GM12878 (cell line): ENCODE measurements around the gene PLEKHA5. TPM values are rescaled to one million over a fixed set of nuclear protein-coding genes. Genes with fewer than 3 reads are reported as not detected.

Experiments used
- ATAC-seq: fragments of 200-7000 bp; cut with Tn5 transposase; 3 replicates; pipeline ENCODE4 v1.9.1; 2020; ENCODE audit warnings: mild to moderate bottlenecking, moderate library complexity
- BruUV-seq: library from RNA; stranded (reverse); fragments of 400-500 nt; replicated peaks from 2 replicates; lab custom pipeline; 2021; lab: Mats Ljungman, UMichigan
- CTCF ChIA-PET: fragments of 300-600 bp; sonication (Branson Sonifier 250); formaldehyde crosslinking; extraction: SDS; loops from one replicate; lab custom pipeline; 2021; ENCODE audit warnings: inconsistent platforms; lab: Yijun Ruan, JAX
- POLR2A ChIA-PET: fragments of 350-600 bp; formaldehyde crosslinking; extraction: SDS; loops from one replicate; lab custom pipeline; 2021; ENCODE audit warnings: inconsistent platforms; lab: Charles Lee
- RAD21 ChIA-PET: fragments of 300-600 bp; sonication (Branson Sonifier 250); formaldehyde crosslinking; loops from one replicate; lab custom pipeline; 2023; ENCODE audit warnings: antibody characterized with exemption; ENCODE audit not compliant: unreplicated experiment; lab: Charles Lee
- SMC1A ChIA-PET: fragments of 300-600 bp; sonication (Branson Sonifier 250); formaldehyde crosslinking; loops from one replicate; lab custom pipeline; 2023; ENCODE audit not compliant: unreplicated experiment, uncharacterized antibody; lab: Charles Lee
- DNase-seq: peaks from one replicate; pipeline ENCODE4 v3.0.0-alpha.2; 2011; ENCODE audit warnings: low read depth, low spot score
- FAIRE-seq: peaks from 3 replicates; lab custom pipeline; 2011; peaks lifted over from hg19 to GRCh38; lab: Jason Lieb, UNC
- H2AFZ ChIP-seq: 2 replicates; pipeline ENCODE4 v1.6.0; 2011; ENCODE audit warnings: low read depth, low read length, control low read depth; ENCODE audit not compliant: control insufficient read depth
- H3K27ac ChIP-seq: 2 replicates; pipeline ENCODE4 v1.5.1; 2011; ENCODE audit warnings: control low read depth; ENCODE audit not compliant: control insufficient read depth, insufficient read depth
- H3K27me3 ChIP-seq, 2 experiments: replicated peaks in 1 of 2; 2 replicates each; pipeline versions ENCODE4 v1.6.0 to v1.6.1; 2011; ENCODE audit warnings: low read length in 1 of 2; ENCODE audit not compliant: control insufficient read depth in 2 of 2, insufficient read depth in 2 of 2
- H3K36me3 ChIP-seq, 2 experiments: 2 replicates each; pipeline ENCODE4 v1.5.1; 2011; ENCODE audit warnings: low read length in 1 of 2; ENCODE audit not compliant: control insufficient read depth in 2 of 2, insufficient read depth in 2 of 2
- H3K4me1 ChIP-seq: 2 replicates; pipeline ENCODE4 v1.6.1; 2011; ENCODE audit warnings: mild to moderate bottlenecking, low read length, moderate library complexity, mixed read lengths; ENCODE audit not compliant: control insufficient read depth, insufficient read depth
- H3K4me2 ChIP-seq: 2 replicates; pipeline ENCODE4 v1.6.0; 2011; ENCODE audit warnings: control low read depth; ENCODE audit not compliant: control insufficient read depth, insufficient read depth
- H3K4me3 ChIP-seq: fragments of 200-600 bp; sonication (generic); 2 replicates; pipeline ENCODE4 v1.5.1; 2016
- H3K79me2 ChIP-seq: 2 replicates; pipeline ENCODE4 v1.6.0; 2011; ENCODE audit warnings: low read length; ENCODE audit not compliant: control insufficient read depth, insufficient read depth
- H3K9ac ChIP-seq: 2 replicates; pipeline ENCODE4 v1.8.0; 2011; ENCODE audit warnings: low read length, control low read depth, mixed read lengths; ENCODE audit not compliant: control insufficient read depth, insufficient read depth
- H3K9me3 ChIP-seq: replicated peaks from 3 replicates; pipeline ENCODE4 v1.5.1; 2011; ENCODE audit warnings: mild to moderate bottlenecking, low read length; ENCODE audit not compliant: control insufficient read depth, insufficient read depth
- H4K20me1 ChIP-seq: 2 replicates; pipeline ENCODE4 v1.6.0; 2011; ENCODE audit not compliant: control insufficient read depth, insufficient read depth
- CBX5 ChIP-seq: sonication (generic); IDR thresholded peaks from 2 replicates; pipeline ENCODE4 v1.6.1; 2016; ENCODE audit warnings: low read depth, moderate library complexity, mild to moderate bottlenecking, inconsistent platforms
- FOXM1 ChIP-seq: IDR thresholded peaks from 2 replicates; pipeline ENCODE4 v1.6.1; 2012; ENCODE audit warnings: low read depth, mild to moderate bottlenecking, inconsistent platforms, low read length, moderate library complexity
- MYB ChIP-seq: fragments of 150-350 bp; IDR thresholded peaks from 2 replicates; pipeline ENCODE4 v1.6.1; 2014; ENCODE audit warnings: mild to moderate bottlenecking, low read depth, low read length, borderline replicate concordance
- RAD21 ChIP-seq: IDR thresholded peaks from 2 replicates; pipeline ENCODE4 v1.6.1; 2011; ENCODE audit warnings: mild to moderate bottlenecking, low read depth, low read length, moderate library complexity; ENCODE audit not compliant: insufficient read depth
- SMARCA5 ChIP-seq: fragments of 450-650 bp; IDR thresholded peaks from 2 replicates; pipeline ENCODE4 v1.6.1; 2017; ENCODE audit warnings: mild to moderate bottlenecking
- TBL1XR1 ChIP-seq: IDR thresholded peaks from 2 replicates; pipeline ENCODE4 v1.6.1; 2012; ENCODE audit warnings: low read depth, low read length, improper control_type of control experiment
- WGBS: methylation state at CpG from one replicate; pipeline ENCODE4 v1.1.6; 2016; ENCODE audit warnings: low lambda C conversion rate; ENCODE audit not compliant: insufficient replicate concordance, insufficient coverage; ENCODE audit errors: missing lambda C conversion rate; 5-methylcytosine and 5-hydroxymethylcytosine counted together
- in situ Hi-C: fragments of 300-500 bp; cut with MboI; formaldehyde crosslinking; loops from 9 replicates; pipeline ENCODE4 v1.14.3; 2018; ENCODE audit warnings: mixed read lengths
- intact Hi-C: fragments of 100-400 bp; cut with micrococcal nuclease; formaldehyde crosslinking; loops from one replicate; pipeline ENCODE4 v1.14.2; 2022; ENCODE audit not compliant: unreplicated experiment
- polyA plus RNA-seq, 11 experiments: library from polyadenylated mRNA; depleted of rRNA in 4 of 11; unstranded in 6 of 11; stranded (reverse) in 5 of 11; fragments of >200 nt; fragmentation: Nextera tagmentation in 4 of 11; fragmentation: Illumina TruSeq in 1 of 11; extraction: Ambion mirVana in 4 of 11; extraction: Trizol in 1 of 11; gene quantifications; 1 replicate in 1 of 11; 2 replicates in 10 of 11; pipeline versions ENCODE4 v1.2.1 to v1.2.3, GENCODE V29; 2011 to 2016; ENCODE audit warnings: inconsistent platforms in 2 of 11, missing spikeins in 2 of 11, low read depth in 1 of 11
- total RNA-seq, 4 experiments: library from RNA; depleted of rRNA in 3 of 4; stranded (reverse); fragments of >200 nt in 3 of 4; fragmentation: Illumina TruSeq in 1 of 4; extraction: Trizol in 1 of 4; gene quantifications; 2 replicates each; pipeline versions ENCODE4 v1.2.1 to v1.2.3, GENCODE V29; 2013 to 2021
- TF ChIP-seq, protein P1 (sequence below): fragments of 450-650 bp; IDR thresholded peaks from 2 replicates; pipeline ENCODE4 v1.6.1; 2017; ENCODE audit warnings: borderline replicate concordance
- TF ChIP-seq, protein P2 (sequence below): fragments of 450-650 bp; IDR thresholded peaks from 2 replicates; pipeline ENCODE4 v1.6.1; 2017; ENCODE audit warnings: mild to moderate bottlenecking, low read depth, inconsistent platforms; ENCODE audit not compliant: poor library complexity, severe bottlenecking

The PLEKHA5 gene
- total and polyA plus RNA-seq, 10 of the 15 experiments (the other 5 are each of a cell fraction or from before 2014, with no cell fraction given) = 0.09 to 0.33 (median 0.18) TPM; not detected in 3

DNA sequence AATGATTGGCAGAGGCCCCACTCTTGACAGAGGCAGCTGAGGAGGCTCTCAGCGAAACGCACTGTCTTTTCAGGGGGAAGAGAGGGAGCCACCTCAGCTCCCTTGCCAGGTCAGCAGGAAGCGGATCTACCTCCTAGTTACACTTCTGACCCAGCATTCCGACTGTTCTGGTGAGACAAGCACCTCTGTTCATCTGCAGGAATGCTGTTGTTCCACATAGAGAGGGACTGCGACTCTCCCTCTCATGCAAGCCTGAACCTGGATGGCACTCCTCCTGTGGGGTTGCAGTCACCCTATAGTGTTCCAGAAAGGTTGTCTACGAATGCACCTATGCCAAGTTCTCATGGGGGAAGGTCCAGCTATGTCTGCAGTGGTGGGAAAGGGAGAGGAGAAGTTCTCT, 272.7 kb downstream of the PLEKHA5 start:
- TF ChIP-seq SMARCA5 (no peak), TBL1XR1 (no peak), FOXM1 (no peak), CBX5 (no peak), MYB (no peak), RAD21 (no peak)
- TF ChIP-seq, protein P1, sequence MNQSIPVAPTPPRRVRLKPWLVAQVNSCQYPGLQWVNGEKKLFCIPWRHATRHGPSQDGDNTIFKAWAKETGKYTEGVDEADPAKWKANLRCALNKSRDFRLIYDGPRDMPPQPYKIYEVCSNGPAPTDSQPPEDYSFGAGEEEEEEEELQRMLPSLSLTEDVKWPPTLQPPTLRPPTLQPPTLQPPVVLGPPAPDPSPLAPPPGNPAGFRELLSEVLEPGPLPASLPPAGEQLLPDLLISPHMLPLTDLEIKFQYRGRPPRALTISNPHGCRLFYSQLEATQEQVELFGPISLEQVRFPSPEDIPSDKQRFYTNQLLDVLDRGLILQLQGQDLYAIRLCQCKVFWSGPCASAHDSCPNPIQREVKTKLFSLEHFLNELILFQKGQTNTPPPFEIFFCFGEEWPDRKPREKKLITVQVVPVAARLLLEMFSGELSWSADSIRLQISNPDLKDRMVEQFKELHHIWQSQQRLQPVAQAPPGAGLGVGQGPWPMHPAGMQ = no peak
- TF ChIP-seq, protein P2, sequence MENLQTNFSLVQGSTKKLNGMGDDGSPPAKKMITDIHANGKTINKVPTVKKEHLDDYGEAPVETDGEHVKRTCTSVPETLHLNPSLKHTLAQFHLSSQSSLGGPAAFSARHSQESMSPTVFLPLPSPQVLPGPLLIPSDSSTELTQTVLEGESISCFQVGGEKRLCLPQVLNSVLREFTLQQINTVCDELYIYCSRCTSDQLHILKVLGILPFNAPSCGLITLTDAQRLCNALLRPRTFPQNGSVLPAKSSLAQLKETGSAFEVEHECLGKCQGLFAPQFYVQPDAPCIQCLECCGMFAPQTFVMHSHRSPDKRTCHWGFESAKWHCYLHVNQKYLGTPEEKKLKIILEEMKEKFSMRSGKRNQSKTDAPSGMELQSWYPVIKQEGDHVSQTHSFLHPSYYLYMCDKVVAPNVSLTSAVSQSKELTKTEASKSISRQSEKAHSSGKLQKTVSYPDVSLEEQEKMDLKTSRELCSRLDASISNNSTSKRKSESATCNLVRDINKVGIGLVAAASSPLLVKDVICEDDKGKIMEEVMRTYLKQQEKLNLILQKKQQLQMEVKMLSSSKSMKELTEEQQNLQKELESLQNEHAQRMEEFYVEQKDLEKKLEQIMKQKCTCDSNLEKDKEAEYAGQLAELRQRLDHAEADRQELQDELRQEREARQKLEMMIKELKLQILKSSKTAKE = no peak
- Histone ChIP-seq H2AFZ (no peak overlapping the region), H3K4me3 (no peak overlapping the region), H3K9ac (no peak overlapping the region), H4K20me1 (no peaks in the 10 kb centered on the region), H3K4me1 (no peaks in the 10 kb centered on the region), H3K36me3 (no peaks in the 10 kb centered on the region), H3K9me3 (no peaks in the 10 kb centered on the region), H3K4me2 (no peak overlapping the region), H3K27ac (no peak overlapping the region), H3K79me2 (no peaks in the 10 kb centered on the region), H3K27me3 (no peaks in the 10 kb centered on the region)
- 39% methylated on average over 6 of the region's 6 CpGs for WGBS
- ATAC-seq (no peak), FAIRE-seq (no peak), DNase-seq (no peak)
- no TSS peak for BruUV-seq
- intact Hi-C loops (no loop called here), in situ Hi-C loops (no loop called here)
- ChIA-PET SMC1A (interaction anchor here (1.5 kb wide), 1 partner anchor 9 kb away, joined by 3 read pairs; no protein-coding TSS in a partner anchor), CTCF (no interaction called here), RAD21 (no interaction called here), POLR2A (no interaction called here)
